GM19328 (cell line): Measurements from ENCODE around the gene SNORC.
"Not testable (repeated sequence)": the region's sequence is repeated elsewhere in the genome, so short reads cannot be mapped to it uniquely, and the experiment has no call there.

Experiments
- ATAC-seq: cut with Tn5 transposase; IDR thresholded peaks from one replicate; pipeline ENCODE4 v1.9.1; 2021; ENCODE audit warnings: mild to moderate bottlenecking, moderate library complexity; ENCODE audit not compliant: unreplicated experiment

SNORC gene

GRCh38 chr2:232870018-232870765 lies at the start of gene SNORC:
Gene SNORC (plus strand): TSS chr2:232870264. CDS start chr2:232870342, 78 bp downstream.
- no peak for ATAC-seq

GRCh38 chr2:232829988-232830387 lies 40.1 kb upstream of the SNORC start:
- ATAC-seq = no peak

GRCh38 chr2:232831496-232831895 lies 38.6 kb upstream of the SNORC start:
- ATAC-seq = no peak

- ATAC-seq = no peak
These were observed 36.2 kb upstream of the SNORC start for GRCh38 chr2:232833830-232834229.

GRCh38 chr2:232835687-232836208 lies 34.3 kb upstream of the SNORC start:
- no peak for ATAC-seq

- no peak for ATAC-seq
These were observed 33.1 kb upstream of the SNORC start for GRCh38 chr2:232836934-232837333.

- ATAC-seq = no peak
These were observed 31.6 kb upstream of the SNORC start for GRCh38 chr2:232838406-232838874.

- ATAC-seq = no peak
These were observed 30.5 kb upstream of the SNORC start for GRCh38 chr2:232839411-232840079.

- no peak for ATAC-seq
These were observed 27.4 kb upstream of the SNORC start for GRCh38 chr2:232842689-232843088.

- no peak for ATAC-seq
These were observed 26.2 kb upstream of the SNORC start for GRCh38 chr2:232843834-232844233.

- ATAC-seq = no peak
These were observed 24.0 kb upstream of the SNORC start for GRCh38 chr2:232846055-232846454.

- ATAC-seq = no peak
These were observed 20.0 kb upstream of the SNORC start for GRCh38 chr2:232850039-232850438.

- ATAC-seq = not testable (repeated sequence)
These were observed 18.0 kb upstream of the SNORC start for GRCh38 chr2:232852081-232852480.

- ATAC-seq = no peak
These were observed 17.4 kb upstream of the SNORC start for GRCh38 chr2:232852676-232853075.

GRCh38 chr2:232854082-232854481 lies 16.0 kb upstream of the SNORC start:
- ATAC-seq = no peak

GRCh38 chr2:232857158-232857563 lies 12.9 kb upstream of the SNORC start:
- ATAC-seq = no peak

GRCh38 chr2:232859385-232859916 lies 10.6 kb upstream of the SNORC start:
- ATAC-seq = no peak

GRCh38 chr2:232860593-232861241 lies 9.3 kb upstream of the SNORC start:
- ATAC-seq = no peak

- ATAC-seq = no peak
These were observed 8.7 kb upstream of the SNORC start for GRCh38 chr2:232861353-232861752.

GRCh38 chr2:232863996-232864395 lies 6.1 kb upstream of the SNORC start:
- ATAC-seq = no peak

- no peak for ATAC-seq
These were observed 4.9 kb upstream of the SNORC start for GRCh38 chr2:232865165-232865564.
